ENCODE data around the gene MAP1S.

Gene MAP1S

DNA sequence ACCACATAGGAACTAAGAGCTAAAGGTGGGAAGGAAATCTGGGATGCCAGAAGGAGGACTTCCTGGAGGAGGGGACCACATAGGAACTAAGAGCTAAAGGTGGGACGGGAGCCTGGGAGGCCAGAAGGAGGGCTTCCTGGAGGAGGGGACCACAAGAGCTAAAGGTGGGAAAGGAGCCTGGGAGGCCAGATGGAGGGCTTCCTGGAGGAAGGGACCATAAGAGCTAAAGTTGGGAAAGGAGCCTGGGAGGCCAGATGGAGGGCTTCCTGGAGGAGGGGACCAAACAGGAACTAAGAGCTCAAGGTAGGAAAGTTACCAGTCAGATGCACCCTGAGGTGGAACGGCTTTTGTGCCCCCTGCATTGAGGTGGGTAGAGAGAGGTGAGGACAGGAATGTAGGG is 22.2 kb downstream of the MAP1S start:
- no peaks in the 10 kb centered on the region for H3K4me1 ChIP-seq (ENCODE audit: insufficient read depth, insufficient read length)
- DNase-seq (ENCODE audit: low read depth, low spot score): no peak
- H3K27me3 ChIP-seq (ENCODE audit: insufficient read depth, insufficient read length): no peaks in the 10 kb centered on the region
- H3K36me3 ChIP-seq (ENCODE audit: insufficient read depth, insufficient read length, low read length): peaks cover 2% of the 10 kb centered on the region
- no peak for TF ChIP-seq SUZ12 (IDR thresholded peaks at IDR 0.05; ENCODE audit: extremely low read depth, insufficient read depth, insufficient read length)
- no peak for TF ChIP-seq ZNF274 (IDR thresholded peaks at IDR 0.05; ENCODE audit: low read depth, low read length)
- TF ChIP-seq YY1 (IDR thresholded peaks at IDR 0.05; ENCODE audit: insufficient read depth, insufficient read length): no peak
- H3K9ac ChIP-seq (ENCODE audit: insufficient read length, low read depth): no peak overlapping the region
- H3K4me3 ChIP-seq (ENCODE audit: insufficient read length, low read depth): no peak overlapping the region
- peaks cover 11% of the 10 kb centered on the region; the same call in 1 of the 2 replicates for H3K9me3 ChIP-seq (ENCODE audit: insufficient read depth, low read length)

DNA sequence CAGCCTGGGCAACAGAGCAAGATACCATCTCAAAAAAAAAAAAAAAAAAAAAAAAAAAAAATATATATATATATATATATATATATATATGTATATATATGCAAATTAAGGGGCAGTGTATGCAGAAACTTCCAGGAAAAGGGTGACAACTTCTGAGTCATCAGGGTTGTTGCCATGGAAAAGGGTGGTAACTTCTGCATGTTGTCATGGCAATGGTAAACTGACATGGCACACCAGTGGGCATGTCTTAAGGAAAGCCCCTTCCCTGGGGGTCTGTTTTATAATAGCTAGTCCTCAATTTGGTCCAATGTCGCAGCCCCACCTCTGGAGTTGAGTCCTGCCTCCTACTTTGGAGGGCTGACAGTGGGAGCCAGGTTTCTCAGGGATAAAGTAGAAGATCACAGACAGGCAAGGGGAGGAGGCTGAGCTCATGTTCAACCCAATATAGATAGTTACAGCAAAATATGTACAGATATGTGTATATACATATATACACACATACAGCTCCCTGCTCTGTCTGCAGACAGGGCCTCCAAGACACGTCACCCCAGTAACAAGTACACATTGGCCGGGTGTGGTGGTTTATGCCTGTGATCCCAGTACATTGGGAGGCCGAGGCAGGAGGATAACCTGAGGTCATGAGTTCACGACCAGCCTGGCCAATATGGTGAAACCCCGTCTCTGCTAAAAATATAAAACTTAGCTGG is 24.7 kb downstream of the MAP1S start:
- H3K9me3 ChIP-seq (ENCODE audit: insufficient read depth, low read length): peaks cover 11% of the 10 kb centered on the region; the same call in 1 of the 2 replicates
- H3K4me1 ChIP-seq (ENCODE audit: insufficient read depth, insufficient read length): no peaks in the 10 kb centered on the region
- TF ChIP-seq ZNF274 (IDR thresholded peaks at IDR 0.05; ENCODE audit: low read depth, low read length) (no peak), YY1 (IDR thresholded peaks at IDR 0.05; ENCODE audit: insufficient read depth, insufficient read length) (no peak), SUZ12 (IDR thresholded peaks at IDR 0.05; ENCODE audit: extremely low read depth, insufficient read depth, insufficient read length) (no peak)
- DNase-seq (ENCODE audit: low read depth, low spot score): no peak
- peaks cover 5% of the 10 kb centered on the region for H3K27me3 ChIP-seq (ENCODE audit: insufficient read depth, insufficient read length)
- H3K9ac ChIP-seq (ENCODE audit: insufficient read length, low read depth): no peak overlapping the region
- H3K4me3 ChIP-seq (ENCODE audit: insufficient read length, low read depth): no peak overlapping the region
- H3K36me3 ChIP-seq (ENCODE audit: insufficient read depth, insufficient read length, low read length): no peaks in the 10 kb centered on the region

DNA sequence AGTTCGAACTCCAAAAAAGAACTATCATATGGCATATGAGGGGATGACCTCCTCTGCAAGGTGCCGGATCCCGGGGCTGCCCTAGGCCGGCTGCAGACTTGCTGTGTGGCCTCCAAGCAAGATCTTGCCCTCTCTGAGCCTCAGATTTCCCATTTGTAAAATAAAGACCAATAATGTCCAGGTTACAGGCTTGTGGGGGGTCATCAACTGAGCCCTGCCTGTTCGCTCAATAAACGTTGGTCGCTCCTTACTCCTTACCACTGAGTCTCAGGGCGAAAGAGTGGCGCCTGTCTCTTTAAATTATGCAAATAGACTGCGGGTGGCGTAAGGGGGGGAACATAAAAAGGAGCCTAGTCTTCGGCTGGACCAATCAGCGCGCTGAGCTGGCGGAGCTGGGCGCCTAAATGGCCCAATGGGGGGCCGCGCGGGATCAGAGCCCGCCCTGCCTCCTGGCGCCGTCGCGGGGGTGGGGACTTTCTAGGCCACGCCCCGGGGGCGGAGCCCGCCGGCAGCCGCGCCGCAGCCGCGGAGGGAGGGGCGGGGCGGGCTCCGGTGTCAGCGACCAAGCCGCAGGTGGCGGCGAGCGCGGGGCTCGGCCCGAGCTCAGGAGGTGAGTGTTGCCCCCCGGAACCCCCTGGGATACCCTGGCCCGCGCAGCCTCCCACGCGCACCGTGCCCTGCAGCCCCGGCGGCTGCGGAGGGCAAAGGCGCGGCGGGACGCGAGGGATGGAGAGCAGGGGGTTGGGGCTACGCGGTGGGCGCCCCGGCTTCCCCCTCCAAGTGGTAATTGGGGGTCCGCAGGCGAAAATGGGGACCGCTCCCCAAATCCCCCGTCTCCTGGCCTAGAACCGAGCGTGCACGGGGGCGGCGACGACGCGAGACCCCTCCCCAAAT is 28.2 kb downstream of the MAP1S start:
- Histone ChIP-seq H3K36me3 (ENCODE audit: insufficient read depth, insufficient read length, low read length) (no peaks in the 10 kb centered on the region), H3K9me3 (ENCODE audit: insufficient read depth, low read length) (no peaks in the 10 kb centered on the region), H3K4me3 (ENCODE audit: insufficient read length, low read depth) (peak overlapping the region; percentile 69), H3K9ac (ENCODE audit: insufficient read length, low read depth) (peak overlapping the region; percentile 80), H3K27me3 (ENCODE audit: insufficient read depth, insufficient read length) (peaks cover 5% of the 10 kb centered on the region), H3K4me1 (ENCODE audit: insufficient read depth, insufficient read length) (no peaks in the 10 kb centered on the region)
- TF ChIP-seq YY1 (IDR thresholded peaks at IDR 0.05; ENCODE audit: insufficient read depth, insufficient read length) (no peak), SUZ12 (IDR thresholded peaks at IDR 0.05; ENCODE audit: extremely low read depth, insufficient read depth, insufficient read length) (no peak), ZNF274 (IDR thresholded peaks at IDR 0.05; ENCODE audit: low read depth, low read length) (no peak)
- peak; percentile 94 for DNase-seq (ENCODE audit: low read depth, low spot score)

DNA sequence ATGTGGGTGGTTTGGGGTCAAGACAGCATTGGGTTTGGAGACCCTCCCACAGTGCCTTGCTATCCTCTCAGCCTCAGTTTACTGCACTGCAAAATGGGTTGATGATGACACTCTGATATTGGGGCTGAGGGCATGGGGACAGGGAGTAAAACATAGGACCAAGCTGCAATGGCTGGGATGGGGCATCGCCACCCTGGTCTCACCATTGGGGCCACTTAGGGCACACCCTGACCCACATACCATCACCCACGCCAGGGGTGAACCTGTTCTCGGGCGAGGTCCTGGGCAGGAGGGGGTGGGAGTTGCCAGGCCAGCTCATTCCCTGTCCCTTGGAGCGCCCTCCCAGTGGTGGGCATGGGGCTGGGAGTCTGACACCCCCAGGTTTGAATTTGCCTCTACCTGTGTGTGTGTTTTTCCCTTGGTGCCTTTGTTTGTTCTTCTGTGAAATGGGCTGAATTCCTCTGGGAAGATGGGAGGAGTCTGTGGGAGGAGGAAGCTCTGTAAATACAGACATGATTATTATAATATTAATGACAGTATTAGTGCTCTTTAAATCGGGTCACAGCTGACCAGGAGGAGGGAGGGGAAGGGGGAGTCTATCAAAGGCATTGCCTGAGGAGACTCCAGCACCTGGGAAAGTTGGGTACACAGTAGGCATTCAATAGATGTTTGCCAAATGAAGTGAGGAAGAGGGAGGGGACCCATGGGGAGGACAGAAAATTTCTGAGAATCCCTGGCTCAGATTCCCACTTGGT is 29.8 kb downstream of the MAP1S start:
- no peak for TF ChIP-seq ZNF274 (IDR thresholded peaks at IDR 0.05; ENCODE audit: low read depth, low read length)
- no peak for TF ChIP-seq SUZ12 (IDR thresholded peaks at IDR 0.05; ENCODE audit: extremely low read depth, insufficient read depth, insufficient read length)
- no peak for TF ChIP-seq YY1 (IDR thresholded peaks at IDR 0.05; ENCODE audit: insufficient read depth, insufficient read length)
- Histone ChIP-seq H3K9me3 (ENCODE audit: insufficient read depth, low read length) (no peaks in the 10 kb centered on the region), H3K9ac (ENCODE audit: insufficient read length, low read depth) (no peak overlapping the region), H3K4me3 (ENCODE audit: insufficient read length, low read depth) (no peak overlapping the region), H3K27me3 (ENCODE audit: insufficient read depth, insufficient read length) (peaks cover 5% of the 10 kb centered on the region), H3K4me1 (ENCODE audit: insufficient read depth, insufficient read length) (peaks cover 2% of the 10 kb centered on the region), H3K36me3 (ENCODE audit: insufficient read depth, insufficient read length, low read length) (no peaks in the 10 kb centered on the region)
- DNase-seq (ENCODE audit: low read depth, low spot score): no peak

DNA sequence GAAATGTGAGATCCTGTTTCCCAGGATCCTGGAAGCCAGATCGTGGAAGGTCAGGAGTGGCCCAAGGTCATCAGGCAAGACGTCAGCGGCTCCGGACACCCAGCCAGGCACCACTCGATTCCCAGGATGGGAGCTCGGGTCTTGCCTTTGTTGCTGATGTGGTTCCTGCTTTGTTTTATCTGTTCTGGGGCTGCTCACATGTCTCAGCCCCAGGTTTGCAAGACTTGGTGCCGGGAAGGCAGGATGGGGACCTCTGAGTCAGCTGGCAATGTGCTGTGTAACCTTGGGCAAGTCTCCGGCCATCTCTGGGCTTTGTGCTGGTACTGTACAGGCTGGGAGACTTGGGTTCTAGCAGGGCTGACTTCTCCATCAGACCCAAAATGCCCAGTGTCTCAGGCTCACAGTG is 30.6 kb downstream of the MAP1S start:
- TF ChIP-seq YY1 (IDR thresholded peaks at IDR 0.05; ENCODE audit: insufficient read depth, insufficient read length) (no peak), ZNF274 (IDR thresholded peaks at IDR 0.05; ENCODE audit: low read depth, low read length) (no peak), SUZ12 (IDR thresholded peaks at IDR 0.05; ENCODE audit: extremely low read depth, insufficient read depth, insufficient read length) (no peak)
- Histone ChIP-seq H3K4me1 (ENCODE audit: insufficient read depth, insufficient read length) (peaks cover 4% of the 10 kb centered on the region), H3K9ac (ENCODE audit: insufficient read length, low read depth) (no peak overlapping the region), H3K36me3 (ENCODE audit: insufficient read depth, insufficient read length, low read length) (no peaks in the 10 kb centered on the region), H3K9me3 (ENCODE audit: insufficient read depth, low read length) (no peaks in the 10 kb centered on the region), H3K27me3 (ENCODE audit: insufficient read depth, insufficient read length) (peaks cover 5% of the 10 kb centered on the region), H3K4me3 (ENCODE audit: insufficient read length, low read depth) (no peak overlapping the region)
- no peak for DNase-seq (ENCODE audit: low read depth, low spot score)

DNA sequence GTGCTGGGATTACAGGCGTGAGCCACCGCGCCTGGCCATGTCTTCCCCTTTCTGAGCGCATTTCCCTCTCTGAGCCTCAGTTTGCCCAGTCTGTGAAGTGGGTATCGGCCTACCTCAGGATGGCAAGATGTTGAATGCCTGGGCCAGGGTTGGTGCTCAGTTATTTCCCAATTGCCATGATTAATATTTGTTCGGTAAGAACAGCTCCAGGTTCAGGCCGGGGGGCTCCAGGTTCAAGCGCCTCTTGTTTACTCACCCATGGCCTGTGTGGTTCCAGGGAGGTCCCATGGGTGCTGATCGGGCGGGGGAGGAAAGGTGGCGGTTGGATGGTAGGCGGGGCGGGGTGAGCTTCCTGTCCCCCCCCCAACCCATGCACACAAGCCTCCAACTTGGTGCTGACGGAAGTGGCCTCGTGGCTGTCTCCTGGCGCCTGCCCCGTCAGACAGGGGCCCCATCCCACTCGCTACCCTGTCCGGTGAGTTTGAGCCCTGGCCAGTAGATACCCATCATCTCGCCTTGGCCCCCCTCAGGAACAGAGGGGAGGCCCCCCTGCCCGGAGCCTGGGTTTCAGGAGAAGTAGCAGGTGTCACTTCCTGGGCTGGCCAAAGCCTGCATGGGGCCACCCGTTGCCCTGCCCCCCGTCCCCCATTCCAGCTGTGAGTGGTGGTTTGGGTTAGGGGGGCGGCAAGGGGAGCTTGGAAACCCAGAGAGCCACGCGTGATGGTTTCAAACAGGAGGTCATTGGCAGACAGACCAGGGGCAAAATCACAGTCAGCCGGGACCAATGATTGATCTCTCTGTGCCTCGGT is 32.0 kb downstream of the MAP1S start, which contains the start of gene FCHO1:
Gene FCHO1 (plus strand): TSS at position 375 of the 809 bp plus-strand sequence. CDS start 3,688 bp downstream, outside the sequence.
- peaks cover 5% of the 10 kb centered on the region for H3K27me3 ChIP-seq (ENCODE audit: insufficient read depth, insufficient read length)
- H3K9me3 ChIP-seq (ENCODE audit: insufficient read depth, low read length): no peaks in the 10 kb centered on the region
- no peak within 1 kb of the TSS for H3K4me3 ChIP-seq (ENCODE audit: insufficient read length, low read depth)
- no peak for DNase-seq (ENCODE audit: low read depth, low spot score)
- H3K36me3 ChIP-seq (ENCODE audit: insufficient read depth, insufficient read length, low read length): no peaks in the 10 kb centered on the region
- TF ChIP-seq SUZ12 (IDR thresholded peaks at IDR 0.05; ENCODE audit: extremely low read depth, insufficient read depth, insufficient read length) (no peak), ZNF274 (IDR thresholded peaks at IDR 0.05; ENCODE audit: low read depth, low read length) (no peak), YY1 (IDR thresholded peaks at IDR 0.05; ENCODE audit: insufficient read depth, insufficient read length) (no peak)
- peaks cover 11% of the 10 kb centered on the region for H3K4me1 ChIP-seq (ENCODE audit: insufficient read depth, insufficient read length)
- no peak within 1 kb of the TSS for H3K9ac ChIP-seq (ENCODE audit: insufficient read length, low read depth)
